ENCODE data around the gene ARHGAP24. TPM values are rescaled to one million over a fixed set of nuclear protein-coding genes. Genes with fewer than 3 reads are reported as not detected.

Gene ARHGAP24
- polyA plus RNA-seq, 2 of the 4 experiments (the other 2 are of a cell fraction), result 1.7 to 12.1 TPM

DNA sequence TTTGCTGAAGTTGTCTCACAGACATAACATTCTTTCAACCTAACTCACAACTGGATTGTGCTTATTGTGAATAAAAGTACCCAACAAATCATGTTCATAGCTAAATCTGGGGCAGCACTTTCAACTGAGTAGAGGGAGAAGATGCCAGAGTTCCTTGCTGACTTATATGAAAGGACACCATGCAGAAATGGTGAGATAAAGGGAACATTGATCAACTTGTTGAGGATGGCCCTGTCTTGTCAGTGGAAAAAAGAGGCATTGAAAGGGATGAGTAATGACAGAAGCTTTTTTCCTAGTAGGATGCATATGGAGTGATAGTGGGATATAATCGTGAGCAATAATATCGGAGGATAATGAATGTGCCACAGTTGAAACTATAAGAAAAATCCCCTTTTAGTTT, 221.7 kb downstream of the ARHGAP24 start:
- Histone ChIP-seq H3K9me3 (no peaks in the 10 kb centered on the region), H3K4me3 (no peak overlapping the region), H3K4me2 (no peak overlapping the region), H3K4me1 (no peaks in the 10 kb centered on the region), H3K27ac (no peak overlapping the region)
- no peak for DNase-seq (ENCODE audit: low read depth in 1 of 2, low spot score in 1 of 2)
- WGBS (ENCODE audit: missing lambda C conversion rate), result 93% methylated on average over 2 of the region's 2 CpGs
- no peak for FAIRE-seq
- POLR2A ChIA-PET, result no interaction called here
- CTCF ChIA-PET, result no interaction called here
- TF ChIP-seq GATA3 (IDR thresholded peaks at IDR 0.05; ENCODE audit: borderline replicate concordance), result no peak
- TF ChIP-seq, protein P1, sequence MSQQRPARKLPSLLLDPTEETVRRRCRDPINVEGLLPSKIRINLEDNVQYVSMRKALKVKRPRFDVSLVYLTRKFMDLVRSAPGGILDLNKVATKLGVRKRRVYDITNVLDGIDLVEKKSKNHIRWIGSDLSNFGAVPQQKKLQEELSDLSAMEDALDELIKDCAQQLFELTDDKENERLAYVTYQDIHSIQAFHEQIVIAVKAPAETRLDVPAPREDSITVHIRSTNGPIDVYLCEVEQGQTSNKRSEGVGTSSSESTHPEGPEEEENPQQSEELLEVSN (IDR thresholded peaks at IDR 0.05; ENCODE audit: borderline replicate concordance, low read depth), result no peak
- no peak for TF ChIP-seq MYC (IDR thresholded peaks at IDR 0.05; ENCODE audit: borderline replicate concordance, low read length)
- no peak for TF ChIP-seq ESRRA (IDR thresholded peaks at IDR 0.05; ENCODE audit: borderline replicate concordance, low read length)
- no peak for TF ChIP-seq MAZ (IDR thresholded peaks at IDR 0.05; ENCODE audit: borderline replicate concordance, low read depth, low read length)
- no peak for ATAC-seq

DNA sequence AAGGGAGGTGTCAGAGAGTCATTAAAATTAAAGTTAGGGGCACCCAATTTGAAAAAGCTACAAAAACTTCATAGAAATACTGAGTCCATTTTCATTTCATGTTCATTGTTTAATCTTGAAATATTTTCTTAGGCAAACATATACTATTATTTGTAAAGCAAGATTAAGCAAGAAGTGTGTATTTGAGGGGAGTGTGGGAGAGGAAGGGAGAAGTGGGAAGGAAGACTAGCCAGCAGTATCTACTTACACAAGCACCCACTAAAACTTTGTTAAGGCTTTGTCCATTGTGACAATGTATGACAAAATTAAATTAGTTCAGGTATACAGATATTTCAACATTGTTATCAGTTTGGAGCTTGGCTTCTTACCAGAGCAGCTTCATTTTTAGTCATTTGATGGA, 222.9 kb downstream of the ARHGAP24 start:
- no peak for FAIRE-seq
- POLR2A ChIA-PET, result no interaction called here
- CTCF ChIA-PET, result no interaction called here

DNA sequence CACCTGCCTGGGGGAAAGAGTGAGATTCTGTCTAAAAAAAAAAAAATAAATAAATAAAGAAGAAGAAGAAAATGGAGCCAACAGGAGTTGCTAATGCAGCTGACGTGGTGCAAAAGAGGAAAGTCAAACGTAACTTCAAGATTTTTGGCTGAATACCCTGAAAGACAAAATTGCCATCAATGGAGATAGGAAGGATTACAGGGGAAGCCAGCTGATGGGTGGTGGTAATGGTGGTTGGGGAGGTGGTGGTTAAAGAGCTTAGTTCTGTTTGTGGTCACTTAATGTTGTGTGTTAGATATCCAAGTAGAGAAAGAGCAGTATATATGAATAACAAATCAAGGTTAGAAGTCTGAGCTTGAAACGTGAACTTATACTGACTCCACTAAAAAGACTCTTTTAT, 225.4 kb downstream of the ARHGAP24 start:
- CTCF ChIA-PET, result no interaction called here
- FAIRE-seq, result no peak
- Histone ChIP-seq H3K27ac (no peak overlapping the region), H3K4me2 (no peak overlapping the region), H3K9me3 (no peaks in the 10 kb centered on the region), H3K4me1 (no peaks in the 10 kb centered on the region), H3K4me3 (no peak overlapping the region)
- ATAC-seq, result no peak
- DNase-seq (ENCODE audit: low read depth in 1 of 2, low spot score in 1 of 2), result no peak
- 85% methylated on average over 3 of the region's 3 CpGs for WGBS (ENCODE audit: missing lambda C conversion rate)
- POLR2A ChIA-PET, result no interaction called here
- TF ChIP-seq, protein P2, sequence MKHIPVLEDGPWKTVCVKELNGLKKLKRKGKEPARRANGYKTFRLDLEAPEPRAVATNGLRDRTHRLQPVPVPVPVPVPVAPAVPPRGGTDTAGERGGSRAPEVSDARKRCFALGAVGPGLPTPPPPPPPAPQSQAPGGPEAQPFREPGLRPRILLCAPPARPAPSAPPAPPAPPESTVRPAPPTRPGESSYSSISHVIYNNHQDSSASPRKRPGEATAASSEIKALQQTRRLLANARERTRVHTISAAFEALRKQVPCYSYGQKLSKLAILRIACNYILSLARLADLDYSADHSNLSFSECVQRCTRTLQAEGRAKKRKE (CRISPR knock-in tag; IDR thresholded peaks at IDR 0.05; ENCODE audit: low read depth), result no peak
- TF ChIP-seq NR3C1 (IDR thresholded peaks at IDR 0.05) (no peak), BHLHE40 (IDR thresholded peaks at IDR 0.05; ENCODE audit: low read depth, low read length) (no peak), PHF8 (IDR thresholded peaks at IDR 0.05; ENCODE audit: borderline replicate concordance, low read depth) (no peak), MAZ (IDR thresholded peaks at IDR 0.05; ENCODE audit: borderline replicate concordance, low read depth, low read length) (no peak), ESRRA (IDR thresholded peaks at IDR 0.05; ENCODE audit: borderline replicate concordance, low read length) (no peak), FOXS1 (CRISPR knock-in tag; IDR thresholded peaks at IDR 0.05) (no peak), CEBPB (IDR thresholded peaks at IDR 0.05) (no peak), EP300 (IDR thresholded peaks at IDR 0.05) (no peak), ZNF302 (CRISPR knock-in tag; IDR thresholded peaks at IDR 0.05) (no peak), POLR2A (IDR thresholded peaks at IDR 0.05; ENCODE audit: low read length) (no peak), FOSL2 (IDR thresholded peaks at IDR 0.05) (no peak), FOSL2 (CRISPR knock-in tag; IDR thresholded peaks at IDR 0.05) (no peak), NPAS2 (CRISPR knock-in tag; IDR thresholded peaks at IDR 0.05; ENCODE audit: borderline replicate concordance) (no peak)
- TF ChIP-seq, protein P3, sequence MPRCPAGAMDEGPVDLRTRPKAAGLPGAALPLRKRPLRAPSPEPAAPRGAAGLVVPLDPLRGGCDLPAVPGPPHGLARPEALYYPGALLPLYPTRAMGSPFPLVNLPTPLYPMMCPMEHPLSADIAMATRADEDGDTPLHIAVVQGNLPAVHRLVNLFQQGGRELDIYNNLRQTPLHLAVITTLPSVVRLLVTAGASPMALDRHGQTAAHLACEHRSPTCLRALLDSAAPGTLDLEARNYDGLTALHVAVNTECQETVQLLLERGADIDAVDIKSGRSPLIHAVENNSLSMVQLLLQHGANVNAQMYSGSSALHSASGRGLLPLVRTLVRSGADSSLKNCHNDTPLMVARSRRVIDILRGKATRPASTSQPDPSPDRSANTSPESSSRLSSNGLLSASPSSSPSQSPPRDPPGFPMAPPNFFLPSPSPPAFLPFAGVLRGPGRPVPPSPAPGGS (IDR thresholded peaks at IDR 0.05), result no peak
- TF ChIP-seq, protein P4, sequence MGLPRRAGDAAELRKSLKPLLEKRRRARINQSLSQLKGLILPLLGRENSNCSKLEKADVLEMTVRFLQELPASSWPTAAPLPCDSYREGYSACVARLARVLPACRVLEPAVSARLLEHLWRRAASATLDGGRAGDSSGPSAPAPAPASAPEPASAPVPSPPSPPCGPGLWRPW (IDR thresholded peaks at IDR 0.05), result no peak

More for the DNA sequence above, 222.9 kb downstream of the ARHGAP24 start:
- TF ChIP-seq FOSL2 (IDR thresholded peaks at IDR 0.05), result no peak
- no peak for TF ChIP-seq FOSL2 (CRISPR knock-in tag; IDR thresholded peaks at IDR 0.05)
- TF ChIP-seq RAD21 (conservative IDR thresholded peaks at IDR 0.05 in 1 of 2, IDR thresholded peaks at IDR 0.05 in 1 of 2), result no peak
- no peak for TF ChIP-seq HDAC2 (IDR thresholded peaks at IDR 0.05)
- Histone ChIP-seq H3K27ac (no peak overlapping the region), H3K9me3 (no peaks in the 10 kb centered on the region), H3K4me2 (no peak overlapping the region), H3K4me3 (no peak overlapping the region), H3K4me1 (no peaks in the 10 kb centered on the region)
- ATAC-seq, result no peak
- no peak for DNase-seq (ENCODE audit: low read depth in 1 of 2, low spot score in 1 of 2)

Measured in A549 (cell line).